GM23248 (cell line): Measurements from ENCODE around the gene USP6NL.

Source experiments
- EZH2 ChIP-seq: fragments of 200-600 bp; sonication (generic); IDR thresholded peaks from 2 replicates; pipeline ENCODE4 v1.6.1; 2018; ENCODE audit warnings: antibody characterized with exemption, mild to moderate bottlenecking; ENCODE audit not compliant: insufficient read depth, poor library complexity, severe bottlenecking
- EZH2phosphoT487 ChIP-seq: fragments of 200-600 bp; sonication (generic); IDR thresholded peaks from 2 replicates; pipeline ENCODE4 v1.6.1; 2018; ENCODE audit warnings: antibody characterized with exemption, moderate library complexity, mild to moderate bottlenecking, low read depth; ENCODE audit not compliant: insufficient read depth

GRCh38 chr10:11564741-11565140 lies 46.7 kb downstream of the USP6NL start:
- TF ChIP-seq EZH2 (no peak), EZH2phosphoT487 (no peak)
